DMS79 treated with DMSO at 0.1 percent for 48 hours (cell line): ENCODE measurements around the gene MCHR1.
"Not testable (repeated sequence)": the region's sequence is repeated elsewhere in the genome, so short reads cannot be mapped to it uniquely, and the experiment has no call there.

Experiments used
- DNase-seq: peaks from one replicate; lab custom pipeline; 2025; lab: John Stamatoyannopoulos, UW

Gene MCHR1

GRCh38 chr22:40656651-40657050, 22.6 kb upstream of the MCHR1 start:
- DNase-seq, result not testable (repeated sequence)

DNA sequence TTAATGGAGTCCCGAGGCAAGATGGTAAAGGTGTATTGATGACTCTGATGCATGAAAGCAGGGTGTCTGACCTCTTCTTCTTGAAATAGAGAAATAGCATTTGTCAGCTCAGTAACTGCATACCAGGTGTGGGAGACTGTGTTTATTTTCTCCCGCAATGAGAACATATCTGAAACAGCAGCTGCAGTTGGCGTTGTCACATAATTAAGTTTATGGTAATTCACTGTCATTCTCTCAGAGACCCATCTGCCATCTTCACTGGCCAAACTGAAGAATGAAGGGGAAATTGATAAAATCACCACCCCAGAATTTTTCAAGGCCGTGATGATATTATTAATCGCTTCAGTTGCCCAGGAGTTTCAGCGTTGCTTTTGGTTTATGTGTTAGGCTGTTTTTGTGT, 20.1 kb upstream of the MCHR1 start:
- no peak for DNase-seq

DNA sequence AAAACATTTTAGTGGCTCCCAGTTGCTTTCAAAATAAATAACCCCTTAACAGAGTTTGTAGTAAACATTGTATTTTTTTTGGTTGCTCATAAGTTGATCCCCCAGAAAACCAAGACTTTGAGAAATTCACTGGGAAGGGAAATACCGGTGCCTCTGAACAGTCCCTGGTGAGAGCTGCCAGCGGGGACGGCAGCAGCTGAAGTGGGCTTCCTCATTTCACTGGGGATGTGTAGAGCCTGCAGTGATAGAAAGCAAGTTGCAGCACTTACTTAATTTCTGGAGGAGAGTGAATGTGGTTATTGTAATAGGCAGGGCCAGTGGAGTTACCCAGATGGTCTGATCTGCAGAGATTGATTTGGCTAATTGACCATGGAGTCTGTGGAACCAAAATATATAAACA, 18.6 kb upstream of the MCHR1 start:
- no peak for DNase-seq

- DNase-seq, result no peak
These were observed 17.6 kb upstream of the MCHR1 start for GRCh38 chr22:40661671-40662070.

DNA sequence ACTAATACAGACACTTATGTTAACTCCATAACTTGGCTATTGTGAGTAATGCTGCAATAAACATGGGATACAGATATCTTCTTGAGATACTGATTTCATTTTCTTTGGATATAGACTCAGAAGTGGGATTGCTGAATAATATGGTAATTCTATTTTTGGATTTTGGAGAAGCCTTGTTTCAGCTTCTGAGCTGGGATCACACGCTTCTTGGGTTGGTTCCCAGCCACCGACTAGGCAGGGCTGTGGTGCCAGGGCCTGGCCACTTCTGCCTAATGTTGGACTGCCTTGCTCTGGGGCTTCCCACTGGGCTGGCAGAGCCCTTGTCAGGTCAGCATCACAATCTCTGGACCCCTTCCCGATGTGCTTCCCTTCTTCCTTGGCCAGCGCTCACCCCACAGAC, 14.0 kb upstream of the MCHR1 start:
- no peak for DNase-seq

- DNase-seq, result no peak
These were observed 13.0 kb upstream of the MCHR1 start for GRCh38 chr22:40666151-40666848.

DNA sequence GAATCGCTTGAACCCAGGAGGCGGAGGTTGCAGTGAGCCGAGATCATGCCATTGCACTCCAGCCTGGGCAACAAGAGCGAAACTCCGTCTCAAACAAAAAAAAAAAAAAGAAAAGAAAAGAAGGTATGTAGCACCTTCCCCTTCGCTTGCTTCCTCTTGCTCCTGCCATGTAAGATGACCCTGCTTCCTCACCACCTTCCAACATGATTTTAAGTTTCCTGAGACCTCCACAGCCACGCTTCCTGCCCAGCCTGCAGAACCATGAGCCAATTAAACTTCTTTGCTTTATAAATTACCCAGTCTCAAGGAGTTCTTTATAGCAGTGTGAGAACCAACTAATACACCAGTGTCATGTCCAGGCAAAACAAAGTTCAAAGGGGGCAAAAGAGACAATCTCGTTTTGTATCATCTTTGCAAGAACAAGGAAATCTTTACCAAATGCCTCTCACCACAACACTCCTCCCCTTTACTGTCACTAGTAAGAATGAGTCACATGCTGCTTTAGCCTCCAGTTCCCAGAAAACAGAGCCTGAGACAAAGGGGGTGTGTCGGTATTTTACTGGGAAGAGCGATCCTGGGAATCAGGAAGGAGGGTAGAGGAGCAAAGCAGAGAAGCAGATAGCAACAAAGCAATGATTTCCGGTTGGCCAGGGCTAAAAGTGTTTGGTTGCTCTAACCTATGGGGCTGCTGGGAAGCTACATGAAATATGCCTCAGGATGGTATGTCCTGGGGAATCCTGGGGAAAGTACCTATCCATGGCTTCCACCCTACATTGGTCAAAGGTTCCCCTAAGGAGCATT, 10.5 kb upstream of the MCHR1 start:
- no peak for DNase-seq

GRCh38 chr22:40670058-40670457, 9.2 kb upstream of the MCHR1 start:
- DNase-seq, result no peak

DNA sequence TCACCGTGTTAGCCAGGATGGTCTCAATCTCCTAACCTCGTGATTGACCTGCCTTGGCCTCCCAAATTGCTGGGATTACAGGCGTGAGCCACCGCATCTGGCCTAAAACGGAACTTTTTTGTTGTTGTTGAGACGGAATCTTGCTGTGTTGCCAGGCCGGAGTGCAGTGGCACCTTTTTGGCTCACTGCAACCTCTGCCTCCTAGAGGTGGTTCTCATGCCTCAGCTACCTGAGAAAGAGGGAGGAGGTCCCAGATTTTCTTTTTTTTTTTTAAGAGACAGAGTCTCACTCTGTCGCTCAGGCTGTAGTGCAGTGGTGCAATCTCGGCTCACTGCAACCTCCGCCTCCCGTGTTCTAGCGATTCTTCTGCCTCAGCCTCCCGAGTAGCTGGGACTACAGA, 7.9 kb upstream of the MCHR1 start:
- no peak for DNase-seq

GRCh38 chr22:40671796-40672360, 7.4 kb upstream of the MCHR1 start:
- DNase-seq, result no peak

- no peak for DNase-seq
These were observed 6.3 kb upstream of the MCHR1 start for GRCh38 chr22:40673017-40673416.

DNA sequence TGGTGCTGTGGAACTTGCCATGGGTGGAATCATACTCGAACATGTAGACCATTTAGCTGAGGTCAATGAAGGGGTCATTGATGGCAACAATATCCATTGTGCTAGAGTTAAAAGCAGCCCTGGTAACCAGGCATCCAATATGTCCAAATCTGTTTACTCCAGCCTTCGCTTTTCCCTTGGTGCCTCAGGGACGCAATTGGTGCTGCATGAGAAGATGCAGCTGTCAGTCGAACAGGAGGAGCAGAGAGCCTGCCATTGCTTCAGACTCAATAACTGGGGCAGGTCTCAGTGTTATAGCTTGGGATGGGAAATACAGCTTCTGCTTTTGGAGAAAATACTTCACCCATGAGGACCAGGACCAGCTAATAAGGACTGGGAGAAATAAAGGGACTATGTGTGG, 5.0 kb upstream of the MCHR1 start:
- DNase-seq, result no peak

DNA sequence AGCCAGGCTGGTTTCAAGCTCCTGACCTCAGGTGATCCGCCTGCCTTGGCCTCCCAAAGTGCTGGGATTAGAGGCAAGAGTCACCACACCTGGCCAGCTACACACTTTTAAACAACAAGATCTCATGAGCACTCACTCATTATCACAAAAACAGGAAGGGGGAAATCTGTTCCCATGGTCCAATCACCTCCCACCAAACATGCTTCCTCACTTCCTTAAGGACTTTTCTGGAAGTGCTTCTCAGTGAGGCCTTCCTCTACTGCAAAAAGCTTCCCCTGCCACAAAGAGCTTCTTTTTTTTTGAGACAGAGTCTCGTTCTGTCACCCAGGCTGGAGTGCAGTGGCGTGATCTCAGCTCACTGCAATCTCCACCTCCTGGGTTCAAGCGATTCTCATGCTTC, 3.1 kb upstream of the MCHR1 start:
- DNase-seq, result not testable (repeated sequence)

DNA sequence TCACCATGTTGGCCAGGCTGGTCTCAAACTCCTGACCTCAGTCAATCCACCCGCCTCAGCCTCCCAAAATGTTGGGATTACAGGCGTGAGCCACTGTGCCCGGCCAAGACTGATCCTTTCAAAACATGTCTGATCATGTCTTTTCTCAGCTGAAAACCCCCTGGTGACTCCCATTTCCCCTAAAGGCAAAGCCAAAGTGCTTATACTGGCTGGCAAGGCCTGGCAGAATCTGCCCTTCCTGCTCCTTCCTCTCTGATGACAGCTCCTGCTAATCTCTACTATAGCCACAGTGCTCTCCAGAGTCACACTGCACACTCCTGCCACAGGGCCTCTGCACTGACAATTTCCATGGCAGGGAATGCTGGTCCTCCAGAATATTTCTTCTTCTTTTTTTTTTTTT, 2.6 kb upstream of the MCHR1 start:
- DNase-seq, result no peak

- DNase-seq, result no peak
These were observed 613 bp upstream of the MCHR1 start for GRCh38 chr22:40678493-40679248.

- no peak for DNase-seq
These were observed 907 bp downstream of the MCHR1 start for GRCh38 chr22:40679964-40680818.

GRCh38 chr22:40680819-40681183, 1.5 kb downstream of the MCHR1 start:
- no peak for DNase-seq

DNA sequence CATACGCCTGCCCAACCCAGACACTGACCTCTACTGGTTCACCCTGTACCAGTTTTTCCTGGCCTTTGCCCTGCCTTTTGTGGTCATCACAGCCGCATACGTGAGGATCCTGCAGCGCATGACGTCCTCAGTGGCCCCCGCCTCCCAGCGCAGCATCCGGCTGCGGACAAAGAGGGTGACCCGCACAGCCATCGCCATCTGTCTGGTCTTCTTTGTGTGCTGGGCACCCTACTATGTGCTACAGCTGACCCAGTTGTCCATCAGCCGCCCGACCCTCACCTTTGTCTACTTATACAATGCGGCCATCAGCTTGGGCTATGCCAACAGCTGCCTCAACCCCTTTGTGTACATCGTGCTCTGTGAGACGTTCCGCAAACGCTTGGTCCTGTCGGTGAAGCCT, 2.2 kb downstream of the MCHR1 start:
- DNase-seq, result no peak

GRCh38 chr22:40684728-40685127, 5.4 kb downstream of the MCHR1 start:
- no peak for DNase-seq

- no peak for DNase-seq
These were observed 6.1 kb downstream of the MCHR1 start for GRCh38 chr22:40685406-40685805.

DNA sequence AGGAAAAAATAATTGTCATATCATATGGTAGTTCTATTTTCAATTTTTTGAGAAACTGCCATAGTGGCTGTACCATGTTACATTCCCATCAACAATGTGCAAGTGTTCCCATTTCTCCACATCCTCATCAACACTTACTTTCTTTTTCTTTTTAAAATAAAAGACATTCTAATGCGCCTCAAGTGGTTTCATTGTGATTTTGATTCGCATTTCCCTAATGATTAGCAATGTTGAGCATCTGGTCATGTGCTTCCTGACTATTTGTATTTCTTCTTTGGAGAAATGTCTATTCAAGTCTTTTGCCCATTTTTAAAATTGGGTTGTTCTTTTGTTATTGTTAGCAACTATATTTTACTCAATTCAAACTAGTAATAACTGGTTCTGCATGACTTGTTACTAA, 8.4 kb downstream of the MCHR1 start:
- no peak for DNase-seq

GRCh38 chr22:40690370-40690769, 11.1 kb downstream of the MCHR1 start:
- no peak for DNase-seq
